ENCODE data around the gene RANBP1. TPM values are rescaled to one million over a fixed set of nuclear protein-coding genes. Genes with fewer than 3 reads are reported as not detected.

The RANBP1 gene
- polyA plus RNA-seq, 1 donor from 2014 or later, result 110 TPM

DNA sequence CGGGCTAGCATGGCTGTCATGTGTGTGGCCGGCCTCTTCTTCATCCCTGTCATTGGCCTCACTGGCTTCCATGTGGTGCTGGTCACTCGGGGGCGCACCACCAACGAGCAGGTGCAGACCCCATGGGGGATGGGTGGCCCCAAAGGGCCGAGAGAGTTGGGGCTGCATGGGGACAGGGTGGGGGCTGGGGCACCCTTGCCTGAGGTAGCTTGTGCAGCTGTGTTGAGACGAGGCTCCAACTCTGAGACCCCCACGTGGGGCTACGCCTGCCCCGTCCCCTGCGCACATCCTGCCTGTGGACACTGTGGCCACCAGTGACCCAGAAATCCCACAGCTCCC lies 24.2 kb downstream of the RANBP1 start:
- H3K4me3 Mint-ChIP-seq, result no peak overlapping the region
- H3K9me3 Mint-ChIP-seq, result no peaks in the 10 kb centered on the region
- H3K27ac Mint-ChIP-seq, result no peak overlapping the region
- no peaks in the 10 kb centered on the region for H3K36me3 Mint-ChIP-seq
- H3K4me1 Mint-ChIP-seq, result peaks cover 0 to 6% (median 6%) of the 10 kb centered on the region in 3 donors
- no peaks in the 10 kb centered on the region for H3K27me3 Mint-ChIP-seq

DNA sequence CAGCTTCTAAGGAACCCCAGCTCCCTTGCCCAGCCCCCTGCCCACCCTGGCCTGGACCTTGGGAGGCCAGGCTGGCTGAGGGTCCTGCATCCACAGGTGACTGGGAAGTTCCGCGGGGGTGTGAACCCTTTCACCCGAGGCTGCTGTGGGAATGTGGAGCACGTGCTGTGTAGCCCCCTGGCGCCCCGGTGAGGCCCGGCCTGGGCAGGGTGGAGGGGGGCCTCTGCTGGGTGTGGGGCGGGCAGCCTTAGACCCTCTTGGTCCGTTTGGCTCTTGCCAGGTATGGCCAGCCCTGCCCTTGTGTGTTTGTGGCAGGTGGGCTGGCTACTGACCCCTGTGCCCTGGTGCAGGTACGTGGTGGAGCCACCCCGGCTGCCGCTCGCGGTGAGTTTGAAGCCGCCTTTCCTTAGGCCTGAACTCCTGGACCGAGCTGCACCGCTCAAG lies 24.6 kb downstream of the RANBP1 start:
- H3K27me3 Mint-ChIP-seq, result no peaks in the 10 kb centered on the region
- no peaks in the 10 kb centered on the region for H3K9me3 Mint-ChIP-seq
- peaks cover 0 to 6% (median 5%) of the 10 kb centered on the region in 3 donors for H3K4me1 Mint-ChIP-seq
- H3K4me3 Mint-ChIP-seq, result no peak overlapping the region
- H3K27ac Mint-ChIP-seq, result no peak overlapping the region
- no peaks in the 10 kb centered on the region for H3K36me3 Mint-ChIP-seq

GRCh38 chr22:20141186-20142077 lies 25.5 kb downstream of the RANBP1 start:
- Mint-ChIP-seq H3K4me1 (peaks cover 0 to 5% (median 2%) of the 10 kb centered on the region in 3 donors), H3K9me3 (no peaks in the 10 kb centered on the region), H3K27me3 (no peaks in the 10 kb centered on the region), H3K36me3 (no peaks in the 10 kb centered on the region), H3K27ac (no peak overlapping the region), H3K4me3 (no peak overlapping the region)

DNA sequence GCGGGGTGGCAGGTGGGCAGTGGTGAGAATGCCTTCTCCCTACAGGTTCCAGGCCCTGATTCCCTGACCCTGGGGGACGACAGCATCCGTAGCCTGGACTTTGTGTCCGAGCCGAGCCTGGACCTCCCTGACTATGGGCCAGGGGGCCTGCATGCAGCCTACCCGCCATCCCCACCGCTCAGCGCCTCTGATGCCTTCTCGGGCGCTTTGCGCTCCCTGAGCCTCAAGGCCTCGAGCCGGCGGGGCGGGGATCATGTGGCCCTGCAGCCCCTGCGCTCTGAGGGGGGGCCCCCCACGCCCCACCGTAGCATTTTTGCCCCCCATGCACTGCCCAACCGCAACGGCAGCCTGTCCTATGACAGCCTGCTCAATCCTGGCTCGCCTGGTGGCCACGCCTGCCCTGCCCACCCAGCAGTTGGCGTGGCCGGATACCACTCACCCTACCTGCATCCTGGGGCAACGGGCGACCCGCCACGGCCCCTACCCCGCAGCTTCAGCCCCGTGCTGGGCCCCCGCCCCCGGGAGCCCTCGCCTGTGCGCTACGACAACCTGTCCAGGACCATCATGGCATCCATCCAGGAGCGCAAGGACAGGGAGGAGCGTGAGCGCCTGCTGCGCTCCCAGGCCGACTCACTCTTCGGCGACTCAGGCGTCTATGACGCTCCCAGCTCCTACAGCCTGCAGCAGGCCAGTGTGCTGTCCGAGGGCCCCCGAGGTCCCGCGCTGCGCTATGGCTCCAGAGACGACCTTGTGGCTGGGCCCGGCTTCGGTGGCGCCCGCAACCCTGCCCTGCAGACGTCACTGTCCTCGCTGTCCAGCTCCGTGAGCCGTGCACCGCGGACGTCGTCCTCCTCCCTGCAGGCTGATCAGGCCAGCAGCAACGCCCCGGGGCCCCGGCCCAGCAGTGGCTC lies 27.1 kb downstream of the RANBP1 start:
- H3K4me1 Mint-ChIP-seq, result peaks cover 0 to 3% (median 0%) of the 10 kb centered on the region in 3 donors
- no peaks in the 10 kb centered on the region for H3K36me3 Mint-ChIP-seq
- H3K27me3 Mint-ChIP-seq, result no peaks in the 10 kb centered on the region
- no peaks in the 10 kb centered on the region for H3K9me3 Mint-ChIP-seq
- no peak overlapping the region for H3K27ac Mint-ChIP-seq
- no peak overlapping the region for H3K4me3 Mint-ChIP-seq

DNA sequence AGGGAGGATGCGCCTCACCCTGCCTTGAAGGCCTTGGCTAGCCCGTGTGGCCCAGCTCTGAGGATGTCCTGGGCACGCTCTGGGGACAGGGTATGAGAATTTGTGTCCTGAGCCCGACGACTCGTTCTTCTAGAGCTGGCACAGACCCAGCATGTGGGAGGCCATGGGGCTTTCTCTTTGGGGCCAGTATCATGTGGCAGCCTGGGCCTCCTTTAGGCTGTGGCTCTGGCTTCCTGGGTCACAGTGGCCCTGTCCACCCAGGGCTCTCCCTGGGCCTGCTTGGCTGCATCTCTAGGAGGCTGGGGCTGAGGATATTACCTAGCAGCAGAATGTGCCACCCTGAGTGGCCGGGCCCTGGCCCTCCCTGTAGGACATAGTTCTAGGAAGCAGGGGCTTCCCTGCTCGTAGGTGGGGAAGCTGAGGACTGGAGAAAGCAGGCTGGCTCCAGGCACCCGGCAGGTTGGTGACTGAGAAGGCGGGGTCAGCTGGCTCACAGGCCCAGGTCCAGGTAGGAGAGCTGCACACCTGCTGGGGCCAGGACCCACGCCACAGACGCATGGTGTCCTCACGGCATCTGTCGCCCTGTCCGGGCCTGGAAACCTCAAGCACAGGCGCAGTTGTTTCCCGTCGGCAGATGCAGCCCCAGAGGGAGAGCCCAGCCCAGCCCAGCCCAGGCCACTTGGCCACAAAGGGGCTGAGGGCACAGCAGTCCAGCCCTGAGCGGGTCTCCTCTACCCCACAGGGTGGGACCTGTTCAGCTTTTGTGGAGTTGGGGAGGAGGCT lies 28.2 kb downstream of the RANBP1 start:
- H3K4me3 Mint-ChIP-seq, result no peak overlapping the region
- no peaks in the 10 kb centered on the region for H3K36me3 Mint-ChIP-seq
- H3K27ac Mint-ChIP-seq, result no peak overlapping the region
- peaks cover 0 to 3% (median 0%) of the 10 kb centered on the region in 3 donors for H3K4me1 Mint-ChIP-seq
- no peaks in the 10 kb centered on the region for H3K27me3 Mint-ChIP-seq
- no peaks in the 10 kb centered on the region for H3K9me3 Mint-ChIP-seq

GRCh38 chr22:20145206-20145831 lies 29.4 kb downstream of the RANBP1 start:
- Mint-ChIP-seq H3K4me3 (no peak overlapping the region), H3K4me1 (peaks cover 0 to 3% (median 0%) of the 10 kb centered on the region in 3 donors), H3K36me3 (no peaks in the 10 kb centered on the region), H3K9me3 (no peaks in the 10 kb centered on the region), H3K27me3 (no peaks in the 10 kb centered on the region), H3K27ac (no peak overlapping the region)

DNA sequence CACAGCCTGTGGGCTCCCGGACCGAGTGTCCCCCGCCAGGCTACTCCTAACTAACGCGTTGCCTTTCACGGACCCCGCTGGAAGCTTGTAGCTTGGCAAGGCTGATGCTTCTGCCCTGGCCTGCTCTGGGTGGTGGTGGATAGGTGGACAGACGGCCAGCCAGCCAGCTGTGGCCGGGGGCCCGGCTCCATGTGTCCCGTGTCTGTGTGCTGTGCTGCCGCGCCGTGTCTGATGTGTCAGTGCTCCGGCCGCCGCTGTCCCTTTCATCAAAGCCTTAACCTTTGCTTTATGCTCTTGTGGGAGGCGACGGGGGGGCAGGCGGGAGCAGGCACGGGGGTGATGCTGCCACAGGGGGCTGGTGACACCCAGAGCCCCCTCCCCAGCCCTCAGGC lies 29.9 kb downstream of the RANBP1 start:
- Mint-ChIP-seq H3K4me3 (no peak overlapping the region), H3K36me3 (no peaks in the 10 kb centered on the region), H3K27me3 (no peaks in the 10 kb centered on the region), H3K9me3 (no peaks in the 10 kb centered on the region), H3K4me1 (peaks cover 0 to 3% (median 0%) of the 10 kb centered on the region in 3 donors), H3K27ac (no peak overlapping the region)

DNA sequence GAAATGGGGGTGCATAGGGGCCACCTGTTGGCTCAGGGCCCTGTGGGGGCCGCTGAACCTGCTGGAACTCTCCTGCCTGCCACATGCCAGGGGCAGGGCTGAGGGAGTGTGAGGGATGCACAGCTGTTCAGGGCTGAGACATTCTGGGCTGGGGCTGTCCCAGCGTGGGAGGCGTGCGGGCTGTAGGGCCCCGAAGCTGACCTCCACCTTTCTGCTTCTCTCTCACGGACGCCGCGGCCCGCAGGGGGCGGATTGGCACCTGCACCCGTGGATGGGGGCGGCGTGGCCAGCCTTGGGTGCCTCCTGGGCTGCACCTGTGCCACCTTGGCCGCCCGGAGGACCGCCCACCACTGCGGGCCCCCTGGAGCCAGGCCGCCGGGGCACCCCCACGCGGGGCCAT lies 30.9 kb downstream of the RANBP1 start:
- Mint-ChIP-seq H3K4me1 (peaks cover 0 to 3% (median 0%) of the 10 kb centered on the region in 3 donors), H3K4me3 (no peak overlapping the region), H3K27ac (peak overlapping the region in 1 of 3 donors; percentile 73), H3K27me3 (no peaks in the 10 kb centered on the region), H3K36me3 (no peaks in the 10 kb centered on the region), H3K9me3 (no peaks in the 10 kb centered on the region)

DNA sequence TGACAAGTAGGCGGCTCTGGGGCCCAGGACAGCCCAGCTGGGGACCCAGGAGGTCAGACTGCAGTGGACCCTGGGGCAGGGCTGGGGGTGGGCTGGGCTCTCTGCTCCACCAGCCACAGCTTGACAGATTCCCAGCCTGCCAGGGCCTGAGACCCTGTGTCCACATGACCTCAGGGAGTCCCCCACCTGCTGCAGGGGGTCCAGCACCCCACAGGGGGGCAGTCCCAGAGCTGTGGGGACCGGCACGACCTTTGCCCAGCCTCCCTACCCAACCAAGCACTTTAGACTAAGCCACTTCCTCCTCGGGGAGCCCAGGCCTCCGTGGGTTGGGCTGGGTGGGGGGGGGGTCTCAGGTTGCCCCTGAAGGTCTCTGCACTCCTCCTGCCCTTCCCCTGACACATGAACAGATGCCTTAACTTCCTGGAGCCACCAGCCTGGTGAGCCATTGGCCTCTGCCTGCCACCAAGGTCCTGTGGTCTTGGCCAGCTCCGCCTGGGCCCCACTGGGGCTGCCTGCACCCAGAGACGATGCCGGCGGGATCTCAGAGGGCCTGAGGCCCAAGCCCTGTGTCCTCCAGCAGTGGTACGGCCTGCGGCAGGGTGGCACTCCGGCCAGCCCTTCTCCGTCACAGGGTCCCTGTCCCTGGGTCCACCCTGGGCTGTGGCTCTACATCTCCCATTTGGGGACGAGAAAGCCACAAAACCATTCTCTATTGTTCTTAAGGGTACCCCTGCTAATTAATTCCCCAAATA lies 31.5 kb downstream of the RANBP1 start:
- no peaks in the 10 kb centered on the region for H3K27me3 Mint-ChIP-seq
- H3K4me1 Mint-ChIP-seq, result peaks cover 0 to 3% (median 0%) of the 10 kb centered on the region in 3 donors
- no peaks in the 10 kb centered on the region for H3K36me3 Mint-ChIP-seq
- H3K9me3 Mint-ChIP-seq, result no peaks in the 10 kb centered on the region
- H3K4me3 Mint-ChIP-seq, result no peak overlapping the region
- no peak overlapping the region for H3K27ac Mint-ChIP-seq

DNA sequence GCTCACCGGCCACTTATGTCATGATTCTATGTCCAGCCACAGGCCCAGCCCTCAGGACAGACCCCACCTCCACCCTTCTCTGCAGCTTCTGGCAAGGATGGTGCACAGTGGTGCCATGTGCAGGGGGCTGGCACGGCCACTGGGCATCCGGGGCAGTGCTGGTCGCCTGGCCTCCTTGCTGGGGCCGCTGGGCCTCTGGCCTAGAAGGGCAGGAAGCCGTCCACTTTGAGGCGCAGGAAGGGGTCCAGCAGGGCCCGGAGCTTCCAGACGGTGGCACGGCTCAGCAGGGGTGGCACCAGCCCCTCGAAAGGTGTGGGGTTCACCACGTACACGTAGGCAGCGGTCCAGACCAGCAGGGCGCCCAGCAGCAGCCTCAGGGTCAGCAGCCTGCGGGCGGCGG lies 32.5 kb downstream of the RANBP1 start:
- Mint-ChIP-seq H3K4me3 (no peak overlapping the region), H3K4me1 (peaks cover 0 to 3% (median 0%) of the 10 kb centered on the region in 3 donors), H3K27ac (no peak overlapping the region), H3K9me3 (no peaks in the 10 kb centered on the region), H3K36me3 (no peaks in the 10 kb centered on the region), H3K27me3 (no peaks in the 10 kb centered on the region)

DNA sequence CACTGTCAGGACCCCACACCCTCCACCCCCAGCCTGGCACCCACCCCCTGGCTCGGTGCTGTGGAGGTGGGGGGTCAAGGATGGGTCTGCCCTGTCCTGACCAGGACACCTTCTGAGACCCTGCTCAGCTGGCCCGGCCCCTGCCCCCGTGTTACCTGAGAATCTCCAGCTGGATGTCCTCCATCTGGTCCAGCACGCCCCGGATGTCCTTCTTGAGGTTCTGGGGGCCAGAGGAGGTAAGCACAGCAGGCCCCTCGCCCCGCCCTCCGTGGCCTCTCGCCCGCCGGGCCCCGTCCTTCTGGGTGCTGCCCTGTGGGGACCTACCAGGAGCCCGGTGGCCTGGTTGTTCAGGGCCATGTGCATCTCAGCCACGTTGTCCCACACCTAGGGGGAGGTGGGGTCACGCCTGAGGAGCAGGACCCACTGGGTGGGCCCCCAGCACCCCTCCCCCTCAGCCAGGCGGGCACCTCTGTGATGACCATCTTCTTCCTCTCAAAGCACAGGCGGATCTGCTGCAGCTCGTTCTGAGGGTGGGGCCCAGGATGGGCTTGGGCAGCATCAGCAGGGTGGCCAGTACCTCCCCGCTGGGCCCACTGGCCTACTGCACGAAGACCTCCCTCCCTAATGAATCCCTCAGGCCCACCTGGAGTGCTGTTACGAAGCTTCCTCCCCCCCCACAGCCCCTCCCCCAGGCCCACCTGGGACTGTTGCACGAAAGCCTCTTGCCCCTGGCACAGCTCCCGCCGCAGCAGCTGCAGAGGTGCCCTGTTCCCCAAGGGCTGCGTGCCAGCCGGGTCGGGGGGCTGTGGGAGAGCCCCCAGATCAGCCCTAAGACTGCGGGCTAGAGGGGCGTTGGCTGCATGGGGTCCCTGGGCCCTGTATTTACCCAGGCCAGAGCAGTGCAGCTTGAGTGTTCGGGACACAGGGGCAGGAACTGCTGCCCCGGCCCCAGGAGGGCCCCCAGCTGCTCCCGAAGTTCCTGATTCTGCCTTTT lies 33.6 kb downstream of the RANBP1 start:
- Mint-ChIP-seq H3K9me3 (no peaks in the 10 kb centered on the region), H3K4me1 (peaks cover 0 to 3% (median 0%) of the 10 kb centered on the region in 3 donors), H3K27ac (no peak overlapping the region), H3K27me3 (no peaks in the 10 kb centered on the region), H3K36me3 (no peaks in the 10 kb centered on the region), H3K4me3 (no peak overlapping the region)

DNA sequence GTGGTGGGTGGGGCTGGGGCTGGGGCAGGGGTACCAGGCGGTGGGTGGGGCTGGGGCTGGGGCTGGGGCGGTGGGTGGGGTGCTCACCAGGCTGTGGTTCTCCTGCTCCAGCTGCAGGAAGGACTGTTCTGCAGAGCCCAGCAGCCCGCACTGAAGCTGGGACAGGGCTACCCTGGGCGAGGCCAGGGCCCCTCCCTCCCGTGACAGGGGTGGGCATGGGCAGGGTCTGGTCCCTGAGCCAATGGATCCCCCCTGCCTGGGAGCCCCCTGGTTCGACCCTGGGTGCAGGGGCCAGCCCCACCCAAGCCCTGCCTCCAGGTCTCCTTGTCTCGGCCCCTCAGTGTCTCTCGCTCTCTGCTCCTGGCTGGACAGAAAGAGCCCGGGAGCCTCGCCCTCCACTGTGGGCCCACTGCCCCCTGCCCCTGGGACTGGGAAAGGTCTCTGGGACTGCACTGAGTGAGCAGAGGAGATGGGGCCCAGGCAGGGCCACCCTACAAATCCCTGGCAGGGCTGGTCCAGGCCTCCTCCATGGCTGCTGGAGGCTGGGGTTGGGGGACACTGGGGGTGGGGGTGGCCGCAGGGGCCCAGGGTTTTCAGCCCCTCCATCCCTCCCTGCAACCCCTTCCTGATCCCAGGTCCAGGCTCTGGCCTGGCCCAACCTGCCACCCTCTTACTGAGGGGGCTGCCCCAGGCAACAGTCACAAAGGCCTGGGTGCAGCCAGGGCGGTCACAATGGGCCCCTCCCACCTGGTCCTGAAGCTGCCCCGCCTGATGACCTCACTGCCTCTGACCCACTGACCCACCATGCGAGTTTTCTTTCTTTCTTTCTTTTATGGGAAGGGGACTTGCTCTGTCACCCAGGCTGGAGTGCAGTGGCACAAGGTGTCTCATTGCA lies 34.7 kb downstream of the RANBP1 start, which contains the start of gene CCDC188:
Gene CCDC188, minus strand, starts transcription at position 675 of the 895 bp plus-strand sequence. Its CDS starts 69 bp downstream, at position 606.
- H3K4me1 Mint-ChIP-seq, result peaks cover 0 to 3% (median 0%) of the 10 kb centered on the region in 3 donors

More for the DNA sequence above, 34.7 kb downstream of the RANBP1 start, which contains the start of gene CCDC188:
- no peaks in the 10 kb centered on the region for H3K27me3 Mint-ChIP-seq
- H3K27ac Mint-ChIP-seq, result no peak within 1 kb of the TSS
- H3K36me3 Mint-ChIP-seq, result no peaks in the 10 kb centered on the region
- no peaks in the 10 kb centered on the region for H3K9me3 Mint-ChIP-seq
- H3K4me3 Mint-ChIP-seq, result no peak within 1 kb of the TSS

Measured in IgD-negative memory B cell (primary cell).